Sigmoid colon (tissue), 7 donors: ENCODE measurements around the gene CLDN19. TPM values are rescaled to one million over a fixed set of nuclear protein-coding genes. Genes with fewer than 3 reads are reported as not detected.

ENCODE experiments used
- DNase-seq: peaks from one replicate; pipeline ENCODE4 v3.0.0-alpha.2; 2019
- H3K27ac ChIP-seq, 4 donors: fragments of 200-600 bp; sonication (generic); one replicate each; pipeline ENCODE4 v1.5.1; 2016 to 2019; ENCODE audit warnings: mild to moderate bottlenecking in 1 of 4
- H3K27me3 ChIP-seq, 3 donors: fragments of 200-600 bp; sonication (generic); one replicate each; pipeline ENCODE4 v1.5.1; 2019; ENCODE audit warnings: mild to moderate bottlenecking in 1 of 3
- H3K36me3 ChIP-seq, 4 donors: fragments of 200-600 bp; sonication (generic); one replicate each; pipeline ENCODE4 v1.5.1; 2016 to 2019
- H3K4me1 ChIP-seq, 4 donors: fragments of 200-600 bp; sonication (generic); one replicate each; pipeline ENCODE4 v1.5.1; 2017 to 2019
- H3K4me3 ChIP-seq, 4 donors: fragments of 200-600 bp; sonication (generic); one replicate each; pipeline ENCODE4 v1.5.1; 2017 to 2019; ENCODE audit warnings: mild to moderate bottlenecking in 2 of 4, moderate library complexity in 1 of 4
- H3K9me3 ChIP-seq, 4 donors: fragments of 200-600 bp in 3 of 4; sonication (generic) in 3 of 4; one replicate each; pipeline versions ENCODE4 v1.5.1 to v1.6.1; 2013 to 2019
- CTCF ChIP-seq, 4 experiments: fragments of 450-650 bp in 3 of 4; fragments of 200-600 bp in 1 of 4; IDR thresholded peaks; one replicate each; pipeline ENCODE4 v1.5.1; 2016 to 2019; ENCODE audit warnings: antibody characterized with exemption in 4 of 4, mild to moderate bottlenecking in 3 of 4, moderate library complexity in 2 of 4
- EP300 ChIP-seq, 4 donors: sonication (generic); formaldehyde crosslinking; IDR thresholded peaks; one replicate each; pipeline ENCODE4 v1.6.1; 2017; ENCODE audit warnings: antibody characterized with exemption in 4 of 4
- POLR2A ChIP-seq, 2 donors: fragments of 450-650 bp; IDR thresholded peaks; one replicate each; pipeline ENCODE4 v1.6.1; 2016; ENCODE audit warnings: antibody characterized with exemption in 2 of 2, mild to moderate bottlenecking in 2 of 2, moderate library complexity in 2 of 2
- POLR2AphosphoS5 ChIP-seq, 4 donors: sonication (generic); formaldehyde crosslinking; IDR thresholded peaks; one replicate each; pipeline ENCODE4 v1.6.1; 2017; ENCODE audit warnings: antibody characterized with exemption in 4 of 4
- WGBS, 2 donors: extraction: QIAGEN DNeasy Blood & Tissue Kit; methylation state at CpG; one replicate each; pipeline ENCODE4 v1.1.7; 2013; 5-methylcytosine and 5-hydroxymethylcytosine counted together
- intact Hi-C: fragments of 100-400 bp; cut with DNase I; formaldehyde crosslinking; loops from one replicate; pipeline ENCODE4 v1.15.1; 2023
- polyA plus RNA-seq, 3 donors: library from polyadenylated mRNA; stranded (reverse); fragments of 200-250 nt; gene quantifications; one replicate each; pipeline ENCODE4 v1.2.3, GENCODE V29; 2013
- total RNA-seq, 4 donors: library from RNA; depleted of rRNA; stranded (reverse); fragments of >200 nt; gene quantifications; one replicate each; pipeline ENCODE4 v1.1.0, GENCODE V29; 2016
- donor health status: healthy with polysubstance abuse.
- donor health status: Bipolar disorder and iron deficiency.
- donor health status: healthy.

The CLDN19 gene
- total and polyA plus RNA-seq, 7 donors = 0.03 TPM; not detected in 6

DNA sequence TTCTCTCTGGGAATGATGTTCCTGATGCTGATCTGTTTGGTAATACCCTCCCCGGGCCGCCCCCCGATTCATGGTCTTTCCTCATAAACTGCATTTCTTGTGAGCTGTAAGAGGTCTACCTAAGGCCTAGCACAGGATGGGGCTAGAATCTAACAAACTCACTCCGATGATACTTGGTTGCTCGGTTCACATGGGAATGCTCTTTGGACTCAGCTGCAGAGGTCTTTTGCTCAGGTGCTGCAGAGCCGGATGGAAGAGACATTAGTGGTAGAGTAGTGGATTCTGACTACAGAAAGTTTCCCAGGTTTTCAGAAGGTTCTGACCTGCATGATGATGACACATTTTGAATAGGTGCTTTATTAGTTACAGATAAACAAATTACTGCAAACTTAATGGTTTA is 36.5 kb upstream of the CLDN19 start:
- intact Hi-C loops = no loop called here
- Histone ChIP-seq H3K27ac (no peak overlapping the region), H3K27me3 (no peaks in the 10 kb centered on the region), H3K36me3 (peaks cover 17 to 63% (median 27%) of the 10 kb centered on the region in 4 donors), H3K4me3 (no peak overlapping the region), H3K4me1 (no peaks in the 10 kb centered on the region), H3K9me3 (no peaks in the 10 kb centered on the region)
- DNase-seq = no peak
- WGBS, 2 donors = 94 to 96% methylated on average over 6 of the region's 6 CpGs
- TF ChIP-seq EP300 (IDR thresholded peaks at IDR 0.05) (no peak), POLR2A (IDR thresholded peaks at IDR 0.05) (no peak), CTCF (IDR thresholded peaks at IDR 0.05) (no peak), POLR2AphosphoS5 (IDR thresholded peaks at IDR 0.05) (no peak)

GRCh38 chr1:42774928-42775526 is 35.0 kb upstream of the CLDN19 start:
- DNase-seq = no peak
- TF ChIP-seq POLR2A (IDR thresholded peaks at IDR 0.05) (no peak), EP300 (IDR thresholded peaks at IDR 0.05) (no peak), POLR2AphosphoS5 (IDR thresholded peaks at IDR 0.05) (no peak), CTCF (IDR thresholded peaks at IDR 0.05) (no peak)
- Histone ChIP-seq H3K9me3 (no peaks in the 10 kb centered on the region), H3K27ac (no peak overlapping the region), H3K4me3 (no peak overlapping the region), H3K36me3 (peaks cover 17 to 50% (median 23%) of the 10 kb centered on the region in 4 donors), H3K27me3 (no peaks in the 10 kb centered on the region), H3K4me1 (no peaks in the 10 kb centered on the region)
- WGBS, 2 donors = 91 to 95% methylated on average over 5 of the region's 5 CpGs
- intact Hi-C loops = no loop called here

DNA sequence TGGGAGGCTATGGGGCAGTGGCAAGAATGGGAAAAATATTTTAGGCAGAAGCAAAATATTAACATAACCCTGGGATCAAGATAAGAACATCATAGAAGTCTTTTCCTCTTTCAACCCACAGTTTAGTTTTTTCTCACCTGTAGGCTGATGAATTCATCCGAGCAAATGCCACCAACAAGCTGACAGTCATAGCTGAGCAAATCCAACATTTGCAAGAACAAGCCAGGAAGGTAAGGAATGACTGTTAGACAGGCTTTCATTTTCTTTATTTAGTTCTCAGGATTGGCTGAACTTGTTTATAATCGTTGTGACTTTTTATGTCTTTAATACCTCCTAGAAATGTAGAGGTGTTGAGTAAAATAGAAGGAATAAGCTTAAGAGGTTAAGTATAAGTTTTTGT is 33.4 kb upstream of the CLDN19 start:
- no peak for DNase-seq
- 46 to 72% methylated on average over 2 of the region's 2 CpGs for WGBS, 2 donors
- Histone ChIP-seq H3K4me1 (peaks cover 0 to 15% (median 12%) of the 10 kb centered on the region in 4 donors), H3K27me3 (no peaks in the 10 kb centered on the region), H3K4me3 (no peak overlapping the region), H3K27ac (no peak overlapping the region), H3K9me3 (no peaks in the 10 kb centered on the region), H3K36me3 (peaks cover 17 to 45% (median 23%) of the 10 kb centered on the region in 4 donors)
- intact Hi-C loops = no loop called here
- TF ChIP-seq POLR2A (IDR thresholded peaks at IDR 0.05) (no peak), EP300 (IDR thresholded peaks at IDR 0.05) (no peak)

DNA sequence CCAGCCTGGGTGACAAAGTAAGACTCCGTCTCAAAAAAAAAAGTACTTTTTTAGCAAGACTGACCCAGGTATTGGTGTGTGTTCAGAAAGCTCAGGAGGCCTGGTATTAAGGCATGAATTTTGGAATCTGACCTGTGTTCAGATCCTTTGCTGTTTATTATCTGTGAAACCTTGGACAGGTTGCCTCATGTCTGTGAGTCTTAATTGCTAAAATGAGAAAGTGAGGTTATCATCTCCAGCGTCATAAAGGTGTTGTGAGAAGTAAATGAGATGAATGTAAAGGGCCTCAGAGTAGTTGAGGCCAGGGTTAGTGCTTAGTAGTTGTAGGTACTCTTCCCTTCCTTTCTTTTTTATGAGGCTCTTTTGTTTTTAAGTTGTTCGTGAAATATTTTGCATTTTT is 29.8 kb upstream of the CLDN19 start:
- TF ChIP-seq POLR2AphosphoS5 (IDR thresholded peaks at IDR 0.05) (no peak), EP300 (IDR thresholded peaks at IDR 0.05) (no peak), POLR2A (IDR thresholded peaks at IDR 0.05) (no peak), CTCF (IDR thresholded peaks at IDR 0.05) (no peak)
- WGBS, 2 donors = 93 to 95% methylated on average over 3 of the region's 3 CpGs
- Histone ChIP-seq H3K27me3 (no peaks in the 10 kb centered on the region), H3K36me3 (peaks cover under 1 to 15% (median 6%) of the 10 kb centered on the region in 4 donors), H3K27ac (no peak overlapping the region), H3K4me3 (no peak overlapping the region), H3K9me3 (no peaks in the 10 kb centered on the region), H3K4me1 (peaks cover 0 to 35% (median 31%) of the 10 kb centered on the region in 4 donors)
- intact Hi-C loops = loop anchor here (5.0 to 10.0 kb wide), 4 partner anchors 113 to 435 kb away; partner anchors contain the start of genes FOXJ3 and PPIH
- DNase-seq = no peak

DNA sequence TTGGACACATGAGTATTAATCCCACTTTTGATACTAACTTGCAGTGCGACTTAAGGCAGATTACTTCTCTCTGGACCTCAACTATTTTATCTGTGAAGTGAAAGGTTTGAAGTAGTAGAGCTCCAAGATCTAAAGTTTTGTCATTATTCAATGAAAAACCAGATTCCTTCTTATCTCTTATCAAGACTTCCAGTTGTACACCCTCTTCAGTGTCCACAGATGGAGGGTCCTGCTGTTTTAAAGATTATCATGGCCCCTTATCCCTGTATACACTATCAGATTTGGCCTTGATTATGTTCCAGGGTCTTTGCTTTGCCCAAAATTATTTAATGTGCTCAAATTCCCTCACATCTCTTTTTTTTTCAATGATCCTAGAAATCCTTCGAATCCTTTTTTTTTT is 28.1 kb upstream of the CLDN19 start:
- Histone ChIP-seq H3K27ac (peak overlapping the region in 1 of 4 donors; percentile 94), H3K27me3 (no peaks in the 10 kb centered on the region), H3K4me3 (peak overlapping the region; percentile 91 to 98 (median 94)), H3K9me3 (no peaks in the 10 kb centered on the region), H3K36me3 (peaks cover 0 to 3% (median 0%) of the 10 kb centered on the region in 4 donors), H3K4me1 (peaks cover 0 to 45% (median 40%) of the 10 kb centered on the region in 4 donors)
- no peak for TF ChIP-seq CTCF (IDR thresholded peaks at IDR 0.05)
- TF ChIP-seq EP300 (IDR thresholded peaks at IDR 0.05) = no peak
- no peak for TF ChIP-seq POLR2AphosphoS5 (IDR thresholded peaks at IDR 0.05)
- no peak for TF ChIP-seq POLR2A (IDR thresholded peaks at IDR 0.05)
- intact Hi-C loops = loop anchor here (5.0 to 10.0 kb wide), 4 partner anchors 111 to 433 kb away; partner anchors contain the start of genes FOXJ3 and PPIH
- no peak for DNase-seq
- 83 to 91% methylated on average over 2 of the region's 2 CpGs for WGBS, 2 donors
